Measurements from ENCODE around the gene F12.

DNA sequence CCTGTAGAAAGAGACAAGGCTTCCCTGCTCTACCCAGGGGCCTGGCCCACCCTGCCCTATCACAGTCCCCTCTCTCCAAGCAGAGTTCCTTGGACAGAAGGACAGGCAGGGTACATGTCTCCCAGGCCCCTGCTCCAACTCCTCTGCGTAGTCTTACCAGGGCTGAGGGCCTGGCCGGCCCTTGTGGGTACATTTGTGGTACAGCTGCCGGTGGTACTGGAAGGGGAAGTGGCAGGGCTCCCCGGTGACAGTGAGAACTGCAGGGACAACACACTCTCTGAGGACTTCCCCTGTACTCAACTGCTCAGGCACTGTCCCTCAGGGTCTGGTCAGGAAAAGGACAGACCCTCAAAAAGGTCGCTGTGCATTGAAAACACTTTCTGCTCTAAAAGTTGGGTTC is 3.6 kb downstream of the F12 start:
- no peak for TF ChIP-seq CTCF (IDR thresholded peaks at IDR 0.05)
- TF ChIP-seq EZH2 (IDR thresholded peaks at IDR 0.05) = no peak
- TF ChIP-seq EZH2phosphoT487 (IDR thresholded peaks at IDR 0.05) = no peak

Data from neural progenitor cell (in vitro differentiated cells).